ENCODE data around the gene PTTG1IP. TPM values are rescaled to one million over a fixed set of nuclear protein-coding genes. Genes with fewer than 3 reads are reported as not detected.

PTTG1IP gene
- total RNA-seq, 4 donors from 2014 or later = 217 to 419 (median 313) TPM

DNA sequence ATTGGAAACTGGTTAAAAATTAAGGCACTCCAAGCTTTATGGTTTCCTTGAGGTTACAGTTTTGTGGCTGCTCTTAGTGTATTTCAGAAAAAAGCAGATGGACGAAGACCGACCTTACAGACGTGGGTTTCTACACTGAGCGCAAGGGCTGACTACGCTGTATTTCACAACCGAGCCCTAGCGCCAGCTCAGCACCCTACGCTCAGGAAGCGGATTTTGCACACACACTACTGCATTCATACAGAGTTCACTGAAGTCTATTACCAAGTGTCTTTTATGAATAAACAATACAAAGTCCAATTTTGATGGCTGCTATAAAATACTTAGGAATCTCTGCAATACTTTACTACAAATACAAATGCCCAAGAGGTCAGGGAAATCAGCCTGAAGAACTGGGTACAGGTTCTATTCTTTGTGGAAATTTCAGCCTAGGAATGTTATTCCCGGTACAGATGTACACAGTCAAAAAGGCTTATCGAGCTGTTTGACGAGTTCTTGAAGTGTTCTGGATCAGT lies 23.8 kb downstream of the PTTG1IP start:
- peaks cover 6% of the 10 kb centered on the region for H3K27me3 ChIP-seq
- H3K27ac ChIP-seq = no peak overlapping the region
- peaks cover 0 to 68% of the 10 kb centered on the region in 2 donors for H3K36me3 ChIP-seq
- TF ChIP-seq POLR2AphosphoS5 (IDR thresholded peaks at IDR 0.05) = no peak
- no peak for TF ChIP-seq EP300 (IDR thresholded peaks at IDR 0.05)
- TF ChIP-seq POLR2A (IDR thresholded peaks at IDR 0.05) = no peak
- H3K9me3 ChIP-seq = no peaks in the 10 kb centered on the region
- peaks cover 0 to 21% (median 15%) of the 10 kb centered on the region in 3 donors for H3K4me1 ChIP-seq
- ATAC-seq = no peak
- no peak overlapping the region for H3K4me3 ChIP-seq
- WGBS, 2 donors (ENCODE audit: low coverage in 1 of 2) = 72 to 87% methylated on average over 10 to 12 of the region's 12 CpGs

DNA sequence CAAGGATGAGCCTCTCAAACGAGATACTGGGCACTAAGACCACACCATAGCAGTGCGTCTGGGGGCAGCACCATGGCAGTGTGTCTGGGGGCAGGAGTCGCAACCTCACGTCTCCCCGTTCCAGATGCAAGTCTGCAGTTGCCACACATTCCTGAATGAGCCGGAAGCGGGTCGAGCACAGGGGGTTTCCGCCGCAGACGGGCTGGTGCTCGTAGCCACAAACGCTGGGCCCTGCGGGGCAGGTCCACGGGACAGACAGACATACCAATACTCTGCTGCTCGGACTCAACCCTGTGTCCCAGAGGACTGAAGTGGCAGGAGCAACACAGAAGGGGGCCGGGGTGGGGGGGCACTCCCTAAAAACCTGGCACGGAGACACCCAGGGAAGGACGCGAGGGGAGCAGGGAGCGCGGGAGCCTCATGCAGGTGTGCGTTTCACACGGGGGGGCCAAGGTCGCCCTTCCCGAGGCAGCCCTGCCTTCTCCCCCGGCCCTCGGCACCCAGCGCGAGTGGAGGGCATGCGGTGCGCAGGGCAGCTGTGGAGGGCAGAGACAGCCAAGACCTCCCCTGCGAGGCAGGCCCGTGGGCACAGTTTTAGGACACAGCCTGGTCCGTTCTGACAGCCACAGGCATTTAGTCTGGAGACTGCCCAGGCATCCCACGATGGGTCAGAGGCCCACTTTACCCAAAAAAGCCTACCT lies 24.5 kb downstream of the PTTG1IP start:
- Histone ChIP-seq H3K9me3 (no peaks in the 10 kb centered on the region), H3K4me1 (peaks cover 0 to 21% (median 15%) of the 10 kb centered on the region in 3 donors), H3K4me3 (no peak overlapping the region), H3K27ac (no peak overlapping the region), H3K27me3 (peaks cover 11% of the 10 kb centered on the region), H3K36me3 (peaks cover 0 to 61% of the 10 kb centered on the region in 2 donors)
- no peak for ATAC-seq
- whole genome bisulfite sequencing, 2 donors (ENCODE audit: low coverage in 1 of 2) = 88 to 91% methylated on average over 8 to 9 of the region's 36 CpGs
- TF ChIP-seq POLR2AphosphoS5 (IDR thresholded peaks at IDR 0.05) = no peak
- no peak for TF ChIP-seq POLR2A (IDR thresholded peaks at IDR 0.05)
- TF ChIP-seq, protein P1, sequence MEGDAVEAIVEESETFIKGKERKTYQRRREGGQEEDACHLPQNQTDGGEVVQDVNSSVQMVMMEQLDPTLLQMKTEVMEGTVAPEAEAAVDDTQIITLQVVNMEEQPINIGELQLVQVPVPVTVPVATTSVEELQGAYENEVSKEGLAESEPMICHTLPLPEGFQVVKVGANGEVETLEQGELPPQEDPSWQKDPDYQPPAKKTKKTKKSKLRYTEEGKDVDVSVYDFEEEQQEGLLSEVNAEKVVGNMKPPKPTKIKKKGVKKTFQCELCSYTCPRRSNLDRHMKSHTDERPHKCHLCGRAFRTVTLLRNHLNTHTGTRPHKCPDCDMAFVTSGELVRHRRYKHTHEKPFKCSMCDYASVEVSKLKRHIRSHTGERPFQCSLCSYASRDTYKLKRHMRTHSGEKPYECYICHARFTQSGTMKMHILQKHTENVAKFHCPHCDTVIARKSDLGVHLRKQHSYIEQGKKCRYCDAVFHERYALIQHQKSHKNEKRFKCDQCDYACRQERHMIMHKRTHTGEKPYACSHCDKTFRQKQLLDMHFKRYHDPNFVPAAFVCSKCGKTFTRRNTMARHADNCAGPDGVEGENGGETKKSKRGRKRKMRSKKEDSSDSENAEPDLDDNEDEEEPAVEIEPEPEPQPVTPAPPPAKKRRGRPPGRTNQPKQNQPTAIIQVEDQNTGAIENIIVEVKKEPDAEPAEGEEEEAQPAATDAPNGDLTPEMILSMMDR (IDR thresholded peaks at IDR 0.05) = no peak
- no peak for TF ChIP-seq EP300 (IDR thresholded peaks at IDR 0.05)

DNA sequence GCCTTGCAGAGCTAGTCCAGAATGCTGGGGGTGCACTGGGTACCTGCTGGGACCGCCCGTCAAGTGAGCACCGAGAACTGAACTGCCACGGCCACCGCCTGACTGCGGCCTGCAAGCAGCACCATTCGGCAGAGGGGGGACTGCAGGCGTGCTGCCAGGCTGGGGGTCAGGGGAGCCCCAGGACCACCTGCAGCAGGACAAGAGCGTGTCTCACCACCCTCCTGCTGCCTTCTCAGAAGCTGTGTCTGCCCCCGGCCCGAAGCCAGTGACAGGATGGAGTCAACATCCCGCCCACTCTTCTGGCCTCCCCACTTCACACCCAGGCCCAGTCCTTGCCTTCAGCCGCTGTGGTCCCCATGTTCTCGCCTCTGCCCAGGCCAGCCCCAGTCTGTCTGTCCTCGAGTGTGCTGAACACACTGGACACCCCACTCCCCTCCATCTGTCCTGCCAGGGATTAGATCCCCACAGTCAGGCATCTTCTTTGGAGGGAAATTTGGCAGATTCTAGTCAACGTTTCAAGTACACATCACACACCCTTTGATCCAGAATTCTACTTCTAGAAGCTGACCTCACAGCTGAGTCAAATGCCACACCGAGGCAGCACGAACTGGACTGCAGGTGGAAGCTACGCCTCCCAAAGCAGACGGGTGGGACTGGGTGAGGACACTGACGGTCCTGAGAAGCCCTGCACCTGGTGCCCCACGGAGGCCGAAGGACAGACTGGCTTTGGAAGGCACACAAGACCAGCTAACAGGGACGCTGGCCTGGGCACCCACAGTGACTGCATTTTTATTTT lies 26.0 kb downstream of the PTTG1IP start:
- no peak for ATAC-seq
- H3K4me1 ChIP-seq = peaks cover 0 to 21% (median 15%) of the 10 kb centered on the region in 3 donors
- no peak overlapping the region for H3K4me3 ChIP-seq
- WGBS, 2 donors (ENCODE audit: low coverage in 1 of 2) = 89 to 90% methylated on average over 6 to 7 of the region's 24 CpGs
- no peak for TF ChIP-seq POLR2A (IDR thresholded peaks at IDR 0.05)
- TF ChIP-seq POLR2AphosphoS5 (IDR thresholded peaks at IDR 0.05) = no peak
- TF ChIP-seq, protein P1 (IDR thresholded peaks at IDR 0.05) = no peak
- TF ChIP-seq EP300 (IDR thresholded peaks at IDR 0.05) = no peak
- H3K27ac ChIP-seq = no peak overlapping the region
- H3K27me3 ChIP-seq = peaks cover 20% of the 10 kb centered on the region
- H3K9me3 ChIP-seq = no peaks in the 10 kb centered on the region
- peaks cover 0 to 46% of the 10 kb centered on the region in 2 donors for H3K36me3 ChIP-seq

DNA sequence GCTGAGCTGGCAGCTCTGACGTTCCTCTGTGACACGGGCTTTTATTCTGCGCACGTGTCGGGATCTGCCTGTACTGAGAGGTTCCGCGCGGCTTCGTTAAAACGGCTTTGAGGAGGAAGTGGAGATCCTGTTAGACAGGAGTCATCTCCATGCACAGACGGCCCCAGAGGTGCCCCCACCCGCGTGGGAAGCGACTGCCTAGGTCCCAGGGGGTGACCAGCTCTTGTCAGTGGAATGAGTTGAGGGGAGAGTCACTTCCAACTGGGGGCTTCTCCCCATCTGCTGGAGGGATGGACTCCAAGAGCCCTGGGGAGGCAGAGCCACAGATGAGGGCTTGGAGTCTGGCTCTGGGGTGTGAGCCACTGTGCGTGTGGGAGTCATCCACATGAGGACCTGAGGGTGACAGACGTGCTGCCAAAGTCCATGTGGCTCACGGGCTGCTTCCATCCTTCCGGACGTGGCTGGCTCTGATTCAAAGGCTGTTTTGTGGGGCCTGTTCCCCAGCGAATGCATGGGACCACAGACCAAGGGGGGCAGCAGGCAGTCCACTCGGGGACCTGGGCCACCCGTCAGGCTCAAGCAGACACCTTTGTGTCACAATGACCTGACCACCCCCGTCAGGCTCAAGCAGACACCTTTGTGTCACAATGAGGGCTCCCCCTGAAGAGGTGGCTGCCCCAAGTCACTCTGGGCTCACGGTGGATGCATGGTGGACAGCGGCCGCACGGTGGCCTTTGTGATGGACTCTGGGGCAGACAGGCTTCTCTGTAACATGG lies 26.8 kb downstream of the PTTG1IP start:
- TF ChIP-seq POLR2AphosphoS5 (IDR thresholded peaks at IDR 0.05) (no peak), POLR2A (IDR thresholded peaks at IDR 0.05) (no peak), EP300 (IDR thresholded peaks at IDR 0.05) (no peak)
- TF ChIP-seq, protein P1 (IDR thresholded peaks at IDR 0.05) = no peak
- Histone ChIP-seq H3K9me3 (no peaks in the 10 kb centered on the region), H3K27ac (peak overlapping the region in 2 of 4 donors; percentile 43 to 54), H3K4me3 (no peak overlapping the region), H3K36me3 (peaks cover 0 to 38% of the 10 kb centered on the region in 2 donors), H3K27me3 (peaks cover 26% of the 10 kb centered on the region), H3K4me1 (peaks cover 0 to 21% (median 15%) of the 10 kb centered on the region in 3 donors)
- WGBS, 2 donors (ENCODE audit: low coverage in 1 of 2) = 0 to 1% methylated on average over 1 to 9 of the region's 27 CpGs
- ATAC-seq = peak; percentile 71

DNA sequence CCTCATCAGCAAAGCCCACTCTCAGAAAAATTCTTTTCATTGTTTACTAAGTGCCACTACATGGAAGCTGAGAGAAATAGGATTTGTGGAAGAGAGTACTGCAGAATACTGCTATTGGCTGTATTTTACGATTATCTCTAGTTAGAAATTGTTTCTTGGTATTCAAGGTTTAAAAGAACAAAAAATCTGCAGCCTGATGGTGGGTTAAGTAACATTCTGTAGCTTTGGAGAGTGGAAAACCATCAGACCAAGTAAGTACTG lies 27.3 kb downstream of the PTTG1IP start:
- TF ChIP-seq EP300 (IDR thresholded peaks at IDR 0.05) (no peak), POLR2AphosphoS5 (IDR thresholded peaks at IDR 0.05) (no peak), POLR2A (IDR thresholded peaks at IDR 0.05) (no peak)
- TF ChIP-seq, protein P1 (IDR thresholded peaks at IDR 0.05) = no peak
- no peaks in the 10 kb centered on the region for H3K9me3 ChIP-seq
- H3K27me3 ChIP-seq = peaks cover 31% of the 10 kb centered on the region
- peak overlapping the region in 1 of 2 donors; percentile 45 for H3K4me3 ChIP-seq
- H3K4me1 ChIP-seq = peaks cover 0 to 21% (median 15%) of the 10 kb centered on the region in 3 donors
- peaks cover 0 to 33% of the 10 kb centered on the region in 2 donors for H3K36me3 ChIP-seq
- no peak for ATAC-seq
- WGBS, 2 donors (ENCODE audit: low coverage in 1 of 2) = 0 to 11% methylated on average over 1 of the region's 1 CpG
- H3K27ac ChIP-seq = peak overlapping the region in 2 of 4 donors; percentile 43 to 54
